Activated CD4-positive, CD25-positive, alpha-beta regulatory T cell (primary cell): Measurements from ENCODE around the gene UPK3A.
"Not testable (repeated sequence)": the region's sequence is repeated elsewhere in the genome, so short reads cannot be mapped to it uniquely, and the experiment has no call there.

Experiments
- DNase-seq, 4 experiments: peaks; one replicate each; lab custom pipeline; 2025; lab: John Stamatoyannopoulos, UW

The UPK3A gene

DNA sequence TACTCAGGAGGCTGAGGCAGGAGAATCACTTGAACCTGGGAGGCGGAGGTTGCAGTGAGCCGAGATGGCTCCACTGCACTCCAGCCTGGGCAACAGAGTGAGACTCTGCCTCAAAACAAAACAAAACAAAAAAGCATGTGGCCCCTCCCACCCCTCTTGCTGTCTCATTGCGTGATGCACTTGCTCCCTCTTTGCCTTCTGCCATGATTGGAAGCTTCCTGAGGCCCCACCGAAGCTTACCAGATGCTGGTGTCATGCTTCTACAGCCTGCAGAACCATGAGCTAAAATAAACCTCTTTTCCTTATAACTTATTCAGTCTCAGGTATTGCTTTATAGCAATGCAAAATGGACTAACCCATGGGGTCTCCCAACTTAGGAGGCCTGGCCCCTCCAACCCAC is 26.8 kb upstream of the UPK3A start:
- DNase-seq, result not testable (repeated sequence)

DNA sequence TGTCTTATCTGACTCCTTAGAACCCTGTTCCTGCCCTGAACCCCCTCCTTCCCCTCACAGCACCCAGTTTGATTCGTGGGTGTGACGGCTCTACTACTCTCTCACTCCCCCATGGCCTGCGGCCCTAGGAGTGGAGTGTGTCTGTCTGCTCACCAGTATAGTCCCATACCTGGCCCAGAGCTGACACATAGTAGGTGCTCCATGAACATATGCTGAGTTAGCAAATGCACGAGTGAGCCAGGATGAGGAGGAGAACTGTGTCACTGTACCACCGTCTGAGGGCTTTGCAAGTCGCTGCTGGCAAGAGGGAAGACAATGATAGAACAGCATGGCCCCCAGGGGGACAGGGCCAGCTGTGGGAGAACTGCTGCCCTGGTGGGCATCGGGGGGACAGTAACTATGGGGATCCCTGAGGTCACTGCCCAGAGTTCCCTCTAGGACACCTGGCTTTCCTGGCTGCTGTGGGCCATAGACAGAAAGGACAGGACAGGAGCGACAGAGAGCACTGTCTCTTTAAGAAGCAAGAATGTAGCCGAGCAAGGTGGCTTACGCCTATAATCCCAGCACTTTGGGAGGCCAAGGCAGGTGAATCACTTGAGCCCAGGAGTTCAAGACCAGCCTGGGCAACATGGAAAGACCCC is 24.9 kb upstream of the UPK3A start:
- no peak for DNase-seq

- DNase-seq, result not testable (repeated sequence)
Observed at GRCh38 chr22:45260395-45260759, 24.4 kb upstream of the UPK3A start.

GRCh38 chr22:45261407-45262088 is 23.2 kb upstream of the UPK3A start:
- DNase-seq, result no peak

GRCh38 chr22:45262195-45262930 is 22.4 kb upstream of the UPK3A start:
- no peak for DNase-seq

GRCh38 chr22:45262931-45263462 is 21.8 kb upstream of the UPK3A start:
- no peak for DNase-seq

DNA sequence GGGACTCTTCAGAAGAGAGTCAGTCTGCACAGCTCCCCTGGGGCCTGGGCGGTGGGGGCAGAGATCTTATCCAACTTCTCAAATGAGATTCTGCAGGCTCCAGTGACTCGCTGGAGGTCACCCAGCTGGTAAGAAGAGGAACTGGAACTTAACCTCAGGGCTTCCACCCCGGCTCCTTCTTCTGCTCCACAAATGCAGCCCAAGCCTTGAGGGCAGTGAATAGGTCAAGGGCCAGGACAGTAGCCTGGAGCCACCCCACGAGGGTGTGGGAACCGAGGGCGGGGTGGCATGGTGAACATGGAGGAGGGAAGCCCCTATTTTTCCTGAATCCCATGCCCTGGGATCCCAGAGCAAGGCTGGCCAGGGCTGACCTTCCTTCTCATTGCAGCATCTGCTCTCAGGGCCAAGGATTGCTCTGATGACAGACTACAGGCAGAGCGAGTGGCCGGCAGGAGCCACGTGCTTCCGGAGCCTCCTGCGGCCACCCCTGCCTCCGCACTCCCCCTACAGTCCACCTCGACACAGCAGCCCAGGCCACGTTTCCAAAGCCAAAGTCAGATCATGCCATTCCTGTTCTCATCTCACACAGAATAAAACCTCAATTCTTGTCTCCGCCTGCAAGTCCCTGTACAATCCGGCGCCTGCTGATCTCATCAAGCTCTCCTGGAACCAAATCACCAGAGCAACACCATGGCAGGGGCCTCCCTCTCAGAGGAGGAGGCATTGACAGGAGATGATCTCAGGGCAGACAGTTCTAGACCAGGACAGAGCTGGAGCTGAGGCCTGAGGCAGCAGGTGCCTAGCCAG is 21.1 kb upstream of the UPK3A start:
- DNase-seq, result no peak

- no peak for DNase-seq
Observed at GRCh38 chr22:45265535-45265934, 19.2 kb upstream of the UPK3A start.

- no peak for DNase-seq
Observed at GRCh38 chr22:45268167-45268957, 16.4 kb upstream of the UPK3A start.

GRCh38 chr22:45268958-45269844 is 15.5 kb upstream of the UPK3A start:
- DNase-seq, result peak; percentile 81 to 90 (median 86)

- no peak for DNase-seq
Observed at GRCh38 chr22:45270095-45271020, 14.4 kb upstream of the UPK3A start.

DNA sequence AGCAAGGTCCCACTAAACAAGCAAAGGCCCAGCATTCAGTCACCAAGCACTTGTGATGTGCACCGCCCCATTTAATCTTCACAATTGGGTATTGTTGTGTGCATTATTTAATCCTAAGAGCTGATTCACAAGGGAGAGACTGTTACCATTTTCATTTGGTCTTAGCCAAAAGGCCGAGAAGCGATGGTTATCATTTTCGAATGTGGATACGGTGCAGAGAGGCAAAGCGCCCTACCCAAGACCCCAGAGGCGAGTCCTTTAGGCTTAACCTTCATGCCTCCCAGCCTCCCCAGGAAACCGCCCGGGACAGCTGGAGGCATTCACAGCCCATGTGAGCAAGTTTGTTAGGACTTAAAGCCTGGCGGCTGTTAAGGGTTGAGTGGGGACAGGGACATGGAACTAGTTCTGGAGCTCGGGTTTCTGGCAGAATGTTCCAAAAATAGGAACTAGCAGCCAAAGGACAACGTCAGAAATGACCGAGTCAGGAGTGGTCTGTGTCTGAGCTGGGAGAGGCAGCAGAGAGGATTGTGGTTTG is 13.0 kb upstream of the UPK3A start:
- no peak for DNase-seq

GRCh38 chr22:45272498-45272897 is 12.3 kb upstream of the UPK3A start:
- DNase-seq, result no peak

DNA sequence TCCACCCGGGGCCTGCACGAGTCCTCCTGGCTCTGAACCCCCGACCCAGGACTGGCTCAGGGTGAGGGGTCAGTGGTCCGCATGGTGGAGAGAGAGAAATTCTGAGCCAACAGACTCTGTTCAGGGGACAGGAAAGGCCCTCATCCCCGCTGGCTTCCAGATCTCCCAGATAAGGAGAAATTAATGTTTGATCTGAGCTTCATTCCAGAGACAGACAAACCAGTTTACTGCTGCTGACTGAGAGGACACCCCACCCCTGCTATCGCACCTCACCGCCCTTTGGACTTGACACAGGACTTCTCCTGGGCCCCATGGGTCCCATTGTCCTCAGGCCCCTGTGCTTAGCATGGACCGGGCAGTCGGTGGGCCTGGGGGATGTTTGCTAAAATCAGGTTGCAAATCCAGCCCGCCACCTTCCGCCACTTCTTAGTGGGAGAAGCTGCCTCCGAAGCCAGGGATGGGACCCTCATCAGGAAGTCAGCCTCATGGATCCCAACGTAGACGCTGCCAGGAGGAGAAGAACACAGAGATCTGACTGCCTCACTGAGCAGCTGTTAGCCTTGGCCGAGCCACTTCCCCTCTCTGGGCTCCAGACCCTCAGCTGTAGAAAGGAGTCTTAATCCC is 11.2 kb upstream of the UPK3A start:
- no peak for DNase-seq

DNA sequence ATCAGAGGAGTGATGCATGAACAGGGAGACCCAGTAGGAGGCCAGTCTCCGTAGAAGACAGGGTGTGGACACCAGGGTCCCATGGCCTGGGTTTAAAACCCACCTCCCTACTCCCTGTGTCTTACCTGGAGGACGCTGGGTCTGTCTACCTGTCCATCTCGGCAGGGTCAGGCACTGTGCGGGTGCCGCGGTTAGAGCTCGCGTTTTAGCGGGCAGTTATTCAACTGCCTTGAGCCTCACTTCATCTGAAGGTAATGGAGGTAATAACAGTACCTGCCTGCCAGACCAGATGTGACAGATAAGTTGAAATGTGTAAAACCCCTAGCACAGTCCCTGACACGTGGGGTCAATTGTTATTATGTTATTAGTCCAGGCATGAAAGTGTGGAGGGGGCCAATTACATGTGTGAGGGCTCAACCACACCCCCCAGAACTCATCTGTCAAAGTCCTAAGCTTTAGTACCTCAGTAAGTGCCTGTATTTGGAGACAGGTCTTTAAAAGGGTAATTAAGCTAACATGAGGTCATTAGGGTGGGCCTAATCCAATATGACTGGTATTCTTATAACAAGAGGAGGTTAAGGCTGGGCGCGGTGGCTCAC is 8.1 kb upstream of the UPK3A start:
- DNase-seq, result no peak

DNA sequence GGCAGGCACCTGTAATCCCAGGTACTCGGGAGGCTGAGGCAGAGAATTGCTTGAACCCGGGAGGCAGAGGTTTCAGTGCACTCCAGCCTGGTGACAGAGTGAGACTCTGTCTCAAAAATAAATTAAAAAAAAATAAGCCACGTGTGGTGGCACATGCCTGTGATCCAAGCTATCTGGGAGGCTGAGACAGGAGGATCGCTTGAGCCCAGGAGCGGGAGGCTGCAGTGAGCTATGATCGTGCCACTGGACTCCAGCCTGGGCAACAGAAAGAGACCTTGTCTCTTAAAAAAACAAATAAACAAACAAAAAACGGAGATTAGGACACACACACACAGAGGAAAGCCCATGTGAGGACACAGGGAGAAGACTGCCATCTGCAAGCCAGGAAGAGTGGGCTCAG is 7.0 kb upstream of the UPK3A start:
- DNase-seq, result not testable (repeated sequence)

DNA sequence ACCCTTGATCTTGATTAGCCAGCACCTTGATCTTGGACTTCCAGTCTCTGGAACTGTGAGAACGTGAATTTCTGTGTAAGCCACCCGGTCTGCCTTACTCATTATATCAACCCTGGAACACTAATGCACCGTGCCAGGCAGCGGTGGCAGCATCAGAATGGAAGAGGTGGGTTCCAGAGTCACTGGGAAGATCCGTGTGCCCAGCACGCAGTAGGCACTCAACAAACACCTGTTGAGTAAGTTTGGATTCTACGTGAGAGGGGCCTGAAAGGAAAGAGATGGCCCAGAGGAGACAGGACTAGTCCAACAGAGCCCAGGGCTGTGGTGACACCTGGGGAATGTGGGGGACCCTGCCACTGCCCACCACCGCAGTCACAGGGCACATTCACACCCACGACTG is 6.6 kb upstream of the UPK3A start:
- no peak for DNase-seq

DNA sequence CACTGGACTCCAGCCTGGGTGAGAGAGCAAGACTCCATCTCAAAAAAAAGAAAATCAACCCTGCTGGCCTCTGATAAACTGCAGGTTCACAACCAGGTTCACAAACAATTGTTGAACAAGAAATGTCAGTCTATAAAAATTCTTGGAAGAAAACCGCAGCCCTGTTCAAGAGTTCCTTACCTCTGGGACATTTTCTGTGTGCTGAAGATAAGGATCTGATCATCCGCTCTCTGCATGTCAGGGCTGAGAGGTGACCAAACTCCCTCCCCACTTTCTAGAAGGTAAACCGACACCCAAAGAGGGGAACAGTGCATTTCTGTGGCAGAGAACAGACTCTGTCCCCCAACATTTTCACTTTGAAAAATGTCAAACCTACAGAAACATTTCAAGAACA is 4.2 kb upstream of the UPK3A start:
- no peak for DNase-seq
